AG04450 (cell line): ENCODE results near the gene AGRP. TPM values are rescaled to one million over a fixed set of nuclear protein-coding genes. Genes with fewer than 3 reads are reported as not detected.
"Not testable (repeated sequence)": the region's sequence is repeated elsewhere in the genome, so short reads cannot be mapped to it uniquely, and the experiment has no call there.

Experiments used
- CTCF ChIA-PET: fragments of 300-600, 350-600 bp; formaldehyde crosslinking; extraction: SDS; loops from one replicate; lab custom pipeline; 2022; ENCODE audit warnings: antibody characterized with exemption, inconsistent platforms; lab: Charles Lee
- POLR2A ChIA-PET: fragments of 350-600 bp; formaldehyde crosslinking; extraction: SDS; loops from one replicate; lab custom pipeline; 2021; ENCODE audit warnings: antibody characterized with exemption, inconsistent platforms; lab: Yijun Ruan, JAX
- DNase-seq: peaks from one replicate; pipeline ENCODE4 v3.0.0-alpha.2; 2011; ENCODE audit warnings: low read depth, low spot score
- H3K27ac ChIP-seq: one replicate; pipeline ENCODE4 v1.5.1; 2012; ENCODE audit warnings: low read depth, low read length, control low read depth
- H3K27me3 ChIP-seq: one replicate; pipeline ENCODE4 v1.6.0; 2012; ENCODE audit warnings: low read length; ENCODE audit not compliant: control insufficient read depth, insufficient read depth
- H3K4me3 ChIP-seq: 2 replicates; pipeline ENCODE4 v1.5.1; 2011; ENCODE audit warnings: mild to moderate bottlenecking, low read depth, low read length, control low read depth
- H3K9me3 ChIP-seq: 2 replicates; pipeline ENCODE4 v1.5.1; 2012; ENCODE audit warnings: low read length; ENCODE audit not compliant: control insufficient read depth, insufficient read depth
- CTCF ChIP-seq: IDR thresholded peaks from 2 replicates; pipeline ENCODE4 v1.5.1; 2011; ENCODE audit warnings: low read depth, low read length, control low read depth, inconsistent platforms
- polyA plus RNA-seq: library from polyadenylated mRNA; depleted of rRNA; stranded (reverse); fragments of >200 nt; gene quantifications from 2 replicates; pipeline ENCODE4 v1.2.3, GENCODE V29; 2011

AGRP gene
- polyA plus RNA-seq, 1 experiment: not detected

- DNase-seq: no peak
- TF ChIP-seq CTCF: no peak
- CTCF ChIA-PET: interaction anchor here (0.6 to 4.7 kb wide), 6 partner anchors 20 to 151 kb away, joined by 3 to 54 read pairs (median 4); partner anchors contain the start of gene ATP6V0D1
- POLR2A ChIA-PET: no interaction called here
- Histone ChIP-seq H3K9me3 (no peaks in the 10 kb centered on the region), H3K4me3 (no peak overlapping the region), H3K27ac (peak overlapping the region; percentile 21), H3K27me3 (no peaks in the 10 kb centered on the region)
Observed at GRCh38 chr16:67517155-67517445, 33.8 kb upstream of the AGRP start.

GRCh38 chr16:67516296-67517154, 33.2 kb upstream of the AGRP start:
- ChIA-PET CTCF (interaction anchor here (0.6 to 4.7 kb wide), 7 partner anchors 20 to 156 kb away, joined by 3 to 54 read pairs (median 4); partner anchors contain the start of gene ATP6V0D1), POLR2A (no interaction called here)
- Histone ChIP-seq H3K4me3 (no peak overlapping the region), H3K27me3 (no peaks in the 10 kb centered on the region), H3K9me3 (no peaks in the 10 kb centered on the region), H3K27ac (peak overlapping the region; percentile 61)
- no peak for TF ChIP-seq CTCF
- DNase-seq: no peak

- Histone ChIP-seq H3K27ac (no peak overlapping the region), H3K9me3 (no peaks in the 10 kb centered on the region), H3K4me3 (no peak overlapping the region), H3K27me3 (no peaks in the 10 kb centered on the region)
- peak; percentile 65 for DNase-seq
- ChIA-PET POLR2A (interaction anchor here (0.6 to 0.8 kb wide), 4 partner anchors 24 to 335 kb away, joined by 3 to 7 read pairs (median 3); partner anchors contain the start of gene ATP6V0D1), CTCF (interaction anchor here (0.5 to 4.7 kb wide), 25 partner anchors 10 to 720 kb away, joined by 3 to 91 read pairs (median 4); partner anchors contain the start of genes ACD and ATP6V0D1)
- peak; percentile 75 for TF ChIP-seq CTCF
Observed at GRCh38 chr16:67514382-67514828, 31.1 kb upstream of the AGRP start.

- DNase-seq, H3K9me3 ChIP-seq, H3K27me3 ChIP-seq, H3K27ac ChIP-seq, H3K4me3 ChIP-seq: not testable (repeated sequence)
- POLR2A ChIA-PET: interaction anchor here (0.6 to 0.8 kb wide), 4 partner anchors 23 to 334 kb away, joined by 3 to 7 read pairs (median 3); partner anchors contain the start of gene ATP6V0D1
- CTCF ChIA-PET: interaction anchor here (0.6 to 4.7 kb wide), 24 partner anchors 9 to 721 kb away, joined by 3 to 91 read pairs (median 4); partner anchors contain the start of genes ACD and ATP6V0D1
Observed at GRCh38 chr16:67513892-67514291, 30.5 kb upstream of the AGRP start.

GRCh38 chr16:67509016-67509415, 25.7 kb upstream of the AGRP start:
- TF ChIP-seq CTCF: no peak
- Histone ChIP-seq H3K9me3 (no peaks in the 10 kb centered on the region), H3K27ac (no peak overlapping the region), H3K4me3 (no peak overlapping the region), H3K27me3 (no peaks in the 10 kb centered on the region)
- ChIA-PET POLR2A (interaction anchor here (0.6 kb wide), 1 partner anchor 73 kb away, joined by 5 read pairs; no protein-coding TSS in a partner anchor), CTCF (interaction anchor here (0.6 kb wide), 1 partner anchor 74 kb away, joined by 8 read pairs; no protein-coding TSS in a partner anchor)
- no peak for DNase-seq
